Hepatocyte (in vitro differentiated cells): ENCODE measurements around the gene ACYP2. TPM values are rescaled to one million over a fixed set of nuclear protein-coding genes. Genes with fewer than 3 reads are reported as not detected.
A peak's percentile ranks its signal among the peaks of the same experiment; 100 is the strongest.

Experiments
- DNase-seq: peaks from one replicate; pipeline ENCODE4 v3.0.0-alpha.2; 2016; ENCODE audit warnings: low spot score
- H2AFZ ChIP-seq: fragments of 200-600 bp; sonication (generic); 2 replicates; pipeline ENCODE4 v1.6.0; 2016; ENCODE audit warnings: antibody characterized with exemption, mild to moderate bottlenecking
- H3K27ac ChIP-seq: fragments of 200-600 bp; sonication (generic); 2 replicates; pipeline ENCODE4 v1.5.1; 2016; ENCODE audit warnings: mild to moderate bottlenecking
- H3K27me3 ChIP-seq: fragments of 200-600 bp; sonication (generic); 2 replicates; pipeline ENCODE4 v1.6.1; 2016
- H3K36me3 ChIP-seq: fragments of 200-600 bp; sonication (generic); replicated peaks from 2 replicates; pipeline ENCODE4 v1.5.1; 2016; ENCODE audit warnings: low read depth; ENCODE audit not compliant: insufficient read depth
- H3K4me1 ChIP-seq: fragments of 200-600 bp; sonication (generic); 2 replicates; pipeline ENCODE4 v1.5.1; 2016; ENCODE audit warnings: mild to moderate bottlenecking, moderate library complexity; ENCODE audit not compliant: insufficient read depth
- H3K4me2 ChIP-seq: fragments of 200-600 bp; sonication (generic); 2 replicates; pipeline ENCODE4 v1.6.0; 2016
- H3K4me3 ChIP-seq: fragments of 200-600 bp; sonication (generic); 2 replicates; pipeline ENCODE4 v1.5.1; 2016; ENCODE audit warnings: mild to moderate bottlenecking
- H3K79me2 ChIP-seq: fragments of 200-600 bp; sonication (generic); 2 replicates; pipeline ENCODE4 v1.6.0; 2017; ENCODE audit warnings: mild to moderate bottlenecking
- H3K9me2 ChIP-seq: fragments of 200-600 bp; sonication (generic); replicated peaks from 2 replicates; pipeline ENCODE4 v1.6.0; 2017; ENCODE audit warnings: mild to moderate bottlenecking; ENCODE audit not compliant: insufficient read depth
- H3K9me3 ChIP-seq: fragments of 200-600 bp; sonication (generic); 2 replicates; pipeline ENCODE4 v1.5.1; 2016; ENCODE audit warnings: low read depth, mild to moderate bottlenecking
- H4K20me1 ChIP-seq: fragments of 200-600 bp; sonication (generic); 2 replicates; pipeline ENCODE4 v1.6.0; 2016; ENCODE audit warnings: mild to moderate bottlenecking; ENCODE audit not compliant: insufficient read depth, poor library complexity, severe bottlenecking
- EZH2 ChIP-seq: fragments of 200-600 bp; sonication (generic); IDR thresholded peaks from 2 replicates; pipeline ENCODE4 v1.6.1; 2016; ENCODE audit warnings: antibody characterized with exemption, mild to moderate bottlenecking, borderline replicate concordance
- EZH2phosphoT487 ChIP-seq: fragments of 200-600 bp; sonication (generic); IDR thresholded peaks from one replicate; pipeline ENCODE4 v1.6.1; 2018; ENCODE audit warnings: antibody characterized with exemption, mild to moderate bottlenecking, low read depth, moderate library complexity; ENCODE audit not compliant: unreplicated experiment, severe bottlenecking
- WGBS: methylation state at CpG from one replicate; pipeline ENCODE4 v1.1.6; 2016; ENCODE audit warnings: low lambda C conversion rate; ENCODE audit errors: missing lambda C conversion rate; 5-methylcytosine and 5-hydroxymethylcytosine counted together
- polyA plus RNA-seq: library from polyadenylated mRNA; unstranded; fragments of >200 nt; fragmentation: Nextera tagmentation; extraction: Ambion mirVana; gene quantifications from 2 replicates; pipeline ENCODE4 v1.2.1, GENCODE V29; 2016
- total RNA-seq: library from RNA; depleted of rRNA; stranded (reverse); fragments of >200 nt; gene quantifications from 2 replicates; pipeline ENCODE4 v1.2.3, GENCODE V29; 2014
- TF ChIP-seq, protein P1 (sequence below): fragments of 200-600 bp; sonication (generic); IDR thresholded peaks from 2 replicates; pipeline ENCODE4 v1.5.1; 2016; ENCODE audit warnings: antibody characterized with exemption, mild to moderate bottlenecking; ENCODE audit not compliant: poor library complexity

Gene ACYP2
- total and polyA plus RNA-seq, 2 experiments from 2014 or later: 22.5 to 30.9 TPM

DNA sequence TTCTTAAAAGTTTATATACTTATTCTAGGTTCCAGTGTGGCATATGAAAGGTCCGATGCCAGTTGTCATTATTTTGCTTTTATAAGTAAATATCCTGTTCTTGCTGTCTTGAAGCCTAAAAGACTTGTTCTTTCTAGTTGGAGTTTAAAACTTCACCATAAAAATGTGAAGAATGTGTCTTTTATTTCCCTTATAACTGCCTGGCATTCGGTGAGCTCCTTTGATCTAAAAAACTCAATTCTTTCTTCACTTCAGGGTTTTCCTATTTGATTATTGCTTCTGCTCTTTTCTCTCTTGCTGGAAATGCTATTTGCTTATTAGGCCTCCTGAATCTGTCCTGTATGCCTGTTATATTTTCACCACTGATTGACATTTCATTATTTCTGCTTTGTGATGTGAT is 89.1 kb downstream of the ACYP2 start:
- no peak overlapping the region for H3K4me3 ChIP-seq
- H4K20me1 ChIP-seq: no peaks in the 10 kb centered on the region
- no peaks in the 10 kb centered on the region for H3K4me1 ChIP-seq
- no peak for DNase-seq
- H3K36me3 ChIP-seq: no peaks in the 10 kb centered on the region
- no peaks in the 10 kb centered on the region for H3K9me2 ChIP-seq
- no peaks in the 10 kb centered on the region for H3K79me2 ChIP-seq
- H3K27me3 ChIP-seq: no peaks in the 10 kb centered on the region
- no peak overlapping the region for H3K4me2 ChIP-seq
- H2AFZ ChIP-seq: no peak overlapping the region
- TF ChIP-seq, protein P1, sequence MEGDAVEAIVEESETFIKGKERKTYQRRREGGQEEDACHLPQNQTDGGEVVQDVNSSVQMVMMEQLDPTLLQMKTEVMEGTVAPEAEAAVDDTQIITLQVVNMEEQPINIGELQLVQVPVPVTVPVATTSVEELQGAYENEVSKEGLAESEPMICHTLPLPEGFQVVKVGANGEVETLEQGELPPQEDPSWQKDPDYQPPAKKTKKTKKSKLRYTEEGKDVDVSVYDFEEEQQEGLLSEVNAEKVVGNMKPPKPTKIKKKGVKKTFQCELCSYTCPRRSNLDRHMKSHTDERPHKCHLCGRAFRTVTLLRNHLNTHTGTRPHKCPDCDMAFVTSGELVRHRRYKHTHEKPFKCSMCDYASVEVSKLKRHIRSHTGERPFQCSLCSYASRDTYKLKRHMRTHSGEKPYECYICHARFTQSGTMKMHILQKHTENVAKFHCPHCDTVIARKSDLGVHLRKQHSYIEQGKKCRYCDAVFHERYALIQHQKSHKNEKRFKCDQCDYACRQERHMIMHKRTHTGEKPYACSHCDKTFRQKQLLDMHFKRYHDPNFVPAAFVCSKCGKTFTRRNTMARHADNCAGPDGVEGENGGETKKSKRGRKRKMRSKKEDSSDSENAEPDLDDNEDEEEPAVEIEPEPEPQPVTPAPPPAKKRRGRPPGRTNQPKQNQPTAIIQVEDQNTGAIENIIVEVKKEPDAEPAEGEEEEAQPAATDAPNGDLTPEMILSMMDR: no peak
- TF ChIP-seq EZH2phosphoT487 (no peak), EZH2 (no peak)
- no peak overlapping the region for H3K27ac ChIP-seq
- no peaks in the 10 kb centered on the region for H3K9me3 ChIP-seq
- 51% methylated on average over 2 of the region's 2 CpGs for WGBS

DNA sequence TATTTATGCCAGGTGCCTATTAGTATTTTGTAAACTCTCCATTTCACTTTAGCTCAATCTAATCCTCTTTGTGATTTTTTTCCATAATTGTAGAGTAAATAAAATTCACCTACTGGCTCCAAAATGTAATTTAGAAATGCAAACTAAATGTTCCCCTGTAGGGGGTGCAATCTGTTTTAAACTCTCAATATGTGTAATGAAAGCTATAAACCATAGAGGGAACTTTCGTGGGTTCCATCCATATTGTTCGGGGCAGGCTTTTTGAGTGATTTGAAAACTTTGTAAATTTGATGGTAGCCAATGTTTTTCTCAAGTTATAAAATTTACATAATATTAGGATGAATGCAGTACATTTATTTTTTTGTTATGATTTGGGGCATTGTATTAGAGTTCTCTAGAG is 91.2 kb downstream of the ACYP2 start:
- Histone ChIP-seq H3K27ac (no peak overlapping the region), H3K4me2 (no peak overlapping the region), H3K4me1 (no peaks in the 10 kb centered on the region), H3K9me2 (no peaks in the 10 kb centered on the region), H3K36me3 (no peaks in the 10 kb centered on the region), H2AFZ (no peak overlapping the region), H3K9me3 (no peaks in the 10 kb centered on the region), H3K4me3 (no peak overlapping the region), H4K20me1 (no peaks in the 10 kb centered on the region), H3K27me3 (no peaks in the 10 kb centered on the region), H3K79me2 (no peaks in the 10 kb centered on the region)
- no peak for TF ChIP-seq EZH2phosphoT487
- no peak for TF ChIP-seq EZH2
- TF ChIP-seq, protein P1: peak; percentile 44
- peak; percentile 13 for DNase-seq
- 77% methylated on average over 2 of the region's 2 CpGs for whole genome bisulfite sequencing

DNA sequence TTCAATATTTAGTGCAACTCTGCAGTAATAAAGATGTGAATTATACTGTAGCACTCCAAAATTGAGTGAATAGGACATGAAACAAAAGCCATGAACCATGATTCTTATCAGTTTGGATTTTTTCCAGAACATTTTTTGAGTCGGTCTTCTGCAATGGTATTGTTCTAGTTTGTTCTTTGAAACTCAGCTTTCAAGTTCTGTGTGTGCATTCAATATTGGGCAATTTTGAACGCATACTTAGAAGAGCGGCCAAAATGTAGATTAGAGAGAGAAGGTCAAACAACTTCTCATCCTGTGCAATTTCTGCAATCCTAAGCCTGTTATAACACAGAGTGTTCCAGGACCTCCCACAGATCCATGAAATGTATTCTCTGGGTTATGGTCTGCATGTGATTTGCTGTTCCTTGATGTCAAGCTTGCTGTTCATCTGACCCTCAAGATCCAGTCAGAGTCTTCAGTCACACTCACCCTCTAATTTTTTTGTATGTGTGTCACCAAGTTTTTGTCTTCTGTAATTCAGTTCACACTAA is 92.3 kb downstream of the ACYP2 start:
- Histone ChIP-seq H3K9me3 (no peaks in the 10 kb centered on the region), H3K4me2 (no peak overlapping the region), H3K4me1 (no peaks in the 10 kb centered on the region), H3K79me2 (no peaks in the 10 kb centered on the region), H3K36me3 (no peaks in the 10 kb centered on the region), H4K20me1 (no peaks in the 10 kb centered on the region), H3K4me3 (no peak overlapping the region), H2AFZ (no peak overlapping the region), H3K27ac (no peak overlapping the region), H3K27me3 (no peaks in the 10 kb centered on the region), H3K9me2 (no peaks in the 10 kb centered on the region)
- TF ChIP-seq, protein P1: no peak
- 57% methylated on average over 3 of the region's 3 CpGs for WGBS
- DNase-seq: no peak
